GM12878 (cell line): Measurements from ENCODE around the gene ADAMTSL3. TPM values are rescaled to one million over a fixed set of nuclear protein-coding genes. Genes with fewer than 3 reads are reported as not detected.

ENCODE experiments used
- ATAC-seq: fragments of 200-7000 bp; cut with Tn5 transposase; 3 replicates; pipeline ENCODE4 v1.9.1; 2020; ENCODE audit warnings: mild to moderate bottlenecking, moderate library complexity
- BruUV-seq: library from RNA; stranded (reverse); fragments of 400-500 nt; replicated peaks from 2 replicates; lab custom pipeline; 2021; lab: Mats Ljungman, UMichigan
- CTCF ChIA-PET: fragments of 300-600 bp; sonication (Branson Sonifier 250); formaldehyde crosslinking; extraction: SDS; loops from one replicate; lab custom pipeline; 2021; ENCODE audit warnings: inconsistent platforms; lab: Yijun Ruan, JAX
- POLR2A ChIA-PET: fragments of 350-600 bp; formaldehyde crosslinking; extraction: SDS; loops from one replicate; lab custom pipeline; 2021; ENCODE audit warnings: inconsistent platforms; lab: Charles Lee
- RAD21 ChIA-PET: fragments of 300-600 bp; sonication (Branson Sonifier 250); formaldehyde crosslinking; loops from one replicate; lab custom pipeline; 2023; ENCODE audit warnings: antibody characterized with exemption; ENCODE audit not compliant: unreplicated experiment; lab: Charles Lee
- SMC1A ChIA-PET: fragments of 300-600 bp; sonication (Branson Sonifier 250); formaldehyde crosslinking; loops from one replicate; lab custom pipeline; 2023; ENCODE audit not compliant: unreplicated experiment, uncharacterized antibody; lab: Charles Lee
- DNase-seq: peaks from one replicate; pipeline ENCODE4 v3.0.0-alpha.2; 2011; ENCODE audit warnings: low read depth, low spot score
- FAIRE-seq: peaks from 3 replicates; lab custom pipeline; 2011; peaks lifted over from hg19 to GRCh38; lab: Jason Lieb, UNC
- H2AFZ ChIP-seq: 2 replicates; pipeline ENCODE4 v1.6.0; 2011; ENCODE audit warnings: low read depth, low read length, control low read depth; ENCODE audit not compliant: control insufficient read depth
- H3K27ac ChIP-seq: 2 replicates; pipeline ENCODE4 v1.5.1; 2011; ENCODE audit warnings: control low read depth; ENCODE audit not compliant: control insufficient read depth, insufficient read depth
- H3K27me3 ChIP-seq, 2 experiments: replicated peaks in 1 of 2; 2 replicates each; pipeline versions ENCODE4 v1.6.0 to v1.6.1; 2011; ENCODE audit warnings: low read length in 1 of 2; ENCODE audit not compliant: control insufficient read depth in 2 of 2, insufficient read depth in 2 of 2
- H3K36me3 ChIP-seq, 2 experiments: 2 replicates each; pipeline ENCODE4 v1.5.1; 2011; ENCODE audit warnings: low read length in 1 of 2; ENCODE audit not compliant: control insufficient read depth in 2 of 2, insufficient read depth in 2 of 2
- H3K4me1 ChIP-seq: 2 replicates; pipeline ENCODE4 v1.6.1; 2011; ENCODE audit warnings: mild to moderate bottlenecking, low read length, moderate library complexity, mixed read lengths; ENCODE audit not compliant: control insufficient read depth, insufficient read depth
- H3K4me2 ChIP-seq: 2 replicates; pipeline ENCODE4 v1.6.0; 2011; ENCODE audit warnings: control low read depth; ENCODE audit not compliant: control insufficient read depth, insufficient read depth
- H3K4me3 ChIP-seq: fragments of 200-600 bp; sonication (generic); 2 replicates; pipeline ENCODE4 v1.5.1; 2016
- H3K79me2 ChIP-seq: 2 replicates; pipeline ENCODE4 v1.6.0; 2011; ENCODE audit warnings: low read length; ENCODE audit not compliant: control insufficient read depth, insufficient read depth
- H3K9ac ChIP-seq: 2 replicates; pipeline ENCODE4 v1.8.0; 2011; ENCODE audit warnings: low read length, control low read depth, mixed read lengths; ENCODE audit not compliant: control insufficient read depth, insufficient read depth
- H3K9me3 ChIP-seq: replicated peaks from 3 replicates; pipeline ENCODE4 v1.5.1; 2011; ENCODE audit warnings: mild to moderate bottlenecking, low read length; ENCODE audit not compliant: control insufficient read depth, insufficient read depth
- H4K20me1 ChIP-seq: 2 replicates; pipeline ENCODE4 v1.6.0; 2011; ENCODE audit not compliant: control insufficient read depth, insufficient read depth
- CREM ChIP-seq: IDR thresholded peaks from 2 replicates; pipeline ENCODE4 v1.6.1; 2014; ENCODE audit warnings: antibody characterized with exemption, low read depth
- EED ChIP-seq: sonication (generic); IDR thresholded peaks from 2 replicates; pipeline ENCODE4 v1.6.1; 2016; ENCODE audit warnings: antibody characterized with exemption, low read depth
- IRF3 ChIP-seq: fragments of 450-650 bp; IDR thresholded peaks from 2 replicates; pipeline ENCODE4 v1.6.1; 2014; ENCODE audit warnings: mild to moderate bottlenecking
- IRF5 ChIP-seq: fragments of 450-650 bp; IDR thresholded peaks from 2 replicates; pipeline ENCODE4 v1.6.1; 2017; ENCODE audit warnings: borderline replicate concordance
- MTA3 ChIP-seq: IDR thresholded peaks from 2 replicates; pipeline ENCODE4 v1.6.1; 2012; ENCODE audit warnings: low read length, inconsistent platforms, borderline replicate concordance
- MYB ChIP-seq: fragments of 150-350 bp; IDR thresholded peaks from 2 replicates; pipeline ENCODE4 v1.6.1; 2014; ENCODE audit warnings: mild to moderate bottlenecking, low read depth, low read length, borderline replicate concordance
- PAX8 ChIP-seq: fragments of 450-650 bp; IDR thresholded peaks from 2 replicates; pipeline ENCODE4 v1.6.1; 2017; ENCODE audit warnings: mild to moderate bottlenecking, moderate library complexity
- POLR2AphosphoS5 ChIP-seq: IDR thresholded peaks from 2 replicates; pipeline ENCODE4 v1.6.1; 2011; ENCODE audit warnings: mild to moderate bottlenecking, low read length, inconsistent platforms
- RBBP5 ChIP-seq: fragments of 200-600 bp; sonication (generic); conservative IDR thresholded peaks from 2 replicates; pipeline ENCODE4 v1.6.1; 2016
- TAF1 ChIP-seq: IDR thresholded peaks from 2 replicates; pipeline ENCODE4 v1.6.1; 2011; ENCODE audit warnings: mild to moderate bottlenecking, low read depth, low read length, borderline replicate concordance
- TARDBP ChIP-seq: IDR thresholded peaks from 2 replicates; pipeline ENCODE4 v1.6.1; 2016; ENCODE audit warnings: borderline replicate concordance
- TBL1XR1 ChIP-seq: IDR thresholded peaks from 2 replicates; pipeline ENCODE4 v1.6.1; 2012; ENCODE audit warnings: low read depth, low read length, improper control_type of control experiment
- YY1 ChIP-seq: IDR thresholded peaks from 2 replicates; pipeline ENCODE4 v1.6.1; 2011; ENCODE audit warnings: low read depth, mild to moderate bottlenecking, low read length
- ZBTB33 ChIP-seq: fragments of 450-650 bp; IDR thresholded peaks from 2 replicates; pipeline ENCODE4 v1.6.1; 2017; ENCODE audit warnings: mild to moderate bottlenecking
- WGBS: methylation state at CpG from one replicate; pipeline ENCODE4 v1.1.6; 2016; ENCODE audit warnings: low lambda C conversion rate; ENCODE audit not compliant: insufficient replicate concordance, insufficient coverage; ENCODE audit errors: missing lambda C conversion rate; 5-methylcytosine and 5-hydroxymethylcytosine counted together
- in situ Hi-C: fragments of 300-500 bp; cut with MboI; formaldehyde crosslinking; loops from 9 replicates; pipeline ENCODE4 v1.14.3; 2018; ENCODE audit warnings: mixed read lengths
- intact Hi-C: fragments of 100-400 bp; cut with micrococcal nuclease; formaldehyde crosslinking; loops from one replicate; pipeline ENCODE4 v1.14.2; 2022; ENCODE audit not compliant: unreplicated experiment
- polyA plus RNA-seq, 11 experiments: library from polyadenylated mRNA; depleted of rRNA in 4 of 11; unstranded in 6 of 11; stranded (reverse) in 5 of 11; fragments of >200 nt; fragmentation: Nextera tagmentation in 4 of 11; fragmentation: Illumina TruSeq in 1 of 11; extraction: Ambion mirVana in 4 of 11; extraction: Trizol in 1 of 11; gene quantifications; 1 replicate in 1 of 11; 2 replicates in 10 of 11; pipeline versions ENCODE4 v1.2.1 to v1.2.3, GENCODE V29; 2011 to 2016; ENCODE audit warnings: inconsistent platforms in 2 of 11, missing spikeins in 2 of 11, low read depth in 1 of 11
- total RNA-seq, 4 experiments: library from RNA; depleted of rRNA in 3 of 4; stranded (reverse); fragments of >200 nt in 3 of 4; fragmentation: Illumina TruSeq in 1 of 4; extraction: Trizol in 1 of 4; gene quantifications; 2 replicates each; pipeline versions ENCODE4 v1.2.1 to v1.2.3, GENCODE V29; 2013 to 2021

Gene ADAMTSL3
- total and polyA plus RNA-seq, 10 of the 15 experiments (the other 5 are each of a cell fraction or from before 2014, with no cell fraction given) = 0.01 to 0.28 (median 0.13) TPM

- Histone ChIP-seq H3K27ac (peak overlapping the region; percentile 86), H3K36me3 (no peaks in the 10 kb centered on the region; a peak in 1 of 4 replicates), H3K4me2 (peak overlapping the region; percentile 57), H3K79me2 (no peaks in the 10 kb centered on the region), H4K20me1 (no peaks in the 10 kb centered on the region), H3K4me3 (peak overlapping the region; percentile 32), H3K4me1 (peaks cover 32% of the 10 kb centered on the region), H3K27me3 (no peaks in the 10 kb centered on the region), H2AFZ (peak overlapping the region; percentile 20), H3K9ac (no peak overlapping the region), H3K9me3 (no peaks in the 10 kb centered on the region; the same call in none of the 3 replicates)
- peak; percentile 91 for ATAC-seq
- peak; percentile 74 for FAIRE-seq
- 22% methylated on average over 4 of the region's 4 CpGs for WGBS
- intact Hi-C loops (no loop called here), in situ Hi-C loops (no loop called here)
- ChIA-PET CTCF (interaction anchor here (0.8 to 3.9 kb wide), 10 partner anchors 9 to 250 kb away, joined by 3 to 34 read pairs (median 4); no protein-coding TSS in a partner anchor), POLR2A (interaction anchor here (0.6 to 1.4 kb wide), 7 partner anchors 8 to 211 kb away, joined by 3 to 6 read pairs (median 4); no protein-coding TSS in a partner anchor), SMC1A (interaction anchor here (1.1 to 3.5 kb wide), 9 partner anchors 8 to 65 kb away, joined by 3 to 21 read pairs (median 5); no protein-coding TSS in a partner anchor), RAD21 (interaction anchor here (1.1 to 3.0 kb wide), 9 partner anchors 8 to 112 kb away, joined by 3 to 31 read pairs (median 8); no protein-coding TSS in a partner anchor)
- no TSS peak for BruUV-seq
- DNase-seq = no peak
- TF ChIP-seq YY1 = no peak
- no peak for TF ChIP-seq TARDBP
- TF ChIP-seq IRF5 = no peak
- TF ChIP-seq MYB = no peak
- TF ChIP-seq TBL1XR1 = no peak
- TF ChIP-seq CREM = no peak
- peak; percentile 21; the same call in 1 of the 2 replicates for TF ChIP-seq TAF1
- TF ChIP-seq PAX8 = no peak; the same call in 1 of the 2 replicates
- peak; percentile 44; the same call in 1 of the 2 replicates for TF ChIP-seq POLR2AphosphoS5
- TF ChIP-seq EED = no peak
- no peak for TF ChIP-seq IRF3
- peak; percentile 54; the same call in 1 of the 2 replicates for TF ChIP-seq MTA3
- no peak for TF ChIP-seq RBBP5
- TF ChIP-seq ZBTB33 = no peak
Measured at GRCh38 chr15:83983634-83984458, 329.9 kb downstream of the ADAMTSL3 start.
